GM10266 (cell line): ENCODE results near the gene CCR7.

Experiments
- DNase-seq: peaks from one replicate; pipeline ENCODE4 v3.0.0; 2012; ENCODE audit errors: extremely low spot score
- TF ChIP-seq, protein P1 (sequence below): IDR thresholded peaks from 2 replicates; pipeline ENCODE4 v1.5.1; 2012; ENCODE audit warnings: mild to moderate bottlenecking, low read depth; ENCODE audit not compliant: control insufficient read depth, insufficient read depth; ENCODE audit errors: missing control alignments

The CCR7 gene

DNA sequence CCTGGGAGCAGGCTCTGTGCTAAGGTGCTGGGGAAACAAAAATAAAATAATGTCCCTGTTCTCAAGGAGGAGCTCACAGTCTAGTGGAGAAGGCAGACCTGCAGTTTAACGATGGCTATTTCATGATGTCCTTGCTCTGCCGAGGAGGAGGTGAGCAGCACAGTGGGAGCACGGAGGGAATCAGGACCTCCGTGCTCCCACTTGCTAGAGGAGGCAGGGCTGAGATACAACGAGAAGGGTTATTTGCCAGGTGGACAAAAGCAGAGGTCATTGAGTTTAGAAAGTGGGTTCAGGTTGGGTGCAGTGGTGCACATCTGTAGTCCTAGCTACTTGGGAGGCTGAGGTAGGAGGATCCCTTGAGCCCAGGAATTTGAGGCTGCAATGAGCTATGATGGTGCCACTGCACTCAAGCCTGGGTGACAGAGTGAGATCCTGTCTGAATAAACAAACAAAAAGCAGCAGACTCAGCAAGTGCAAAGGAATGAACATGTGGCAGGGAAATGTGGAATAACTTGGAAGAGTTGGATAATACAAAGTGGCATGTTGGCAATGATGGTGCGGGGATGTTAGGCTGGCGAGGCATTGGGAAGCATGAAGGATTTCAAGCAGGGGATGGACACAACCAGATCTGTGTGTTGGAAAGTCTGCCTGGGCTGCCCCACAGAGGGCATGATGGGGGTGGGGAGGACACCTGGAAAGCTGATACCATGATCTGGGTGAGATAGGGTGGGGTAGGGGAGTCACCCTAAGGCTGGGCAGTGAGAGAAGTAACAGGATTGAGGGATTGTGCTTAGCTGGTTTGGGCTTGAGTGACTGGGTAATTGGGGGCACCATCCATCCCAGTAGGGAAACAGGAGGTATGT, 51.0 kb downstream of the CCR7 start:
- TF ChIP-seq, protein P1, sequence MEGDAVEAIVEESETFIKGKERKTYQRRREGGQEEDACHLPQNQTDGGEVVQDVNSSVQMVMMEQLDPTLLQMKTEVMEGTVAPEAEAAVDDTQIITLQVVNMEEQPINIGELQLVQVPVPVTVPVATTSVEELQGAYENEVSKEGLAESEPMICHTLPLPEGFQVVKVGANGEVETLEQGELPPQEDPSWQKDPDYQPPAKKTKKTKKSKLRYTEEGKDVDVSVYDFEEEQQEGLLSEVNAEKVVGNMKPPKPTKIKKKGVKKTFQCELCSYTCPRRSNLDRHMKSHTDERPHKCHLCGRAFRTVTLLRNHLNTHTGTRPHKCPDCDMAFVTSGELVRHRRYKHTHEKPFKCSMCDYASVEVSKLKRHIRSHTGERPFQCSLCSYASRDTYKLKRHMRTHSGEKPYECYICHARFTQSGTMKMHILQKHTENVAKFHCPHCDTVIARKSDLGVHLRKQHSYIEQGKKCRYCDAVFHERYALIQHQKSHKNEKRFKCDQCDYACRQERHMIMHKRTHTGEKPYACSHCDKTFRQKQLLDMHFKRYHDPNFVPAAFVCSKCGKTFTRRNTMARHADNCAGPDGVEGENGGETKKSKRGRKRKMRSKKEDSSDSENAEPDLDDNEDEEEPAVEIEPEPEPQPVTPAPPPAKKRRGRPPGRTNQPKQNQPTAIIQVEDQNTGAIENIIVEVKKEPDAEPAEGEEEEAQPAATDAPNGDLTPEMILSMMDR = no peak
- DNase-seq = no peak

DNA sequence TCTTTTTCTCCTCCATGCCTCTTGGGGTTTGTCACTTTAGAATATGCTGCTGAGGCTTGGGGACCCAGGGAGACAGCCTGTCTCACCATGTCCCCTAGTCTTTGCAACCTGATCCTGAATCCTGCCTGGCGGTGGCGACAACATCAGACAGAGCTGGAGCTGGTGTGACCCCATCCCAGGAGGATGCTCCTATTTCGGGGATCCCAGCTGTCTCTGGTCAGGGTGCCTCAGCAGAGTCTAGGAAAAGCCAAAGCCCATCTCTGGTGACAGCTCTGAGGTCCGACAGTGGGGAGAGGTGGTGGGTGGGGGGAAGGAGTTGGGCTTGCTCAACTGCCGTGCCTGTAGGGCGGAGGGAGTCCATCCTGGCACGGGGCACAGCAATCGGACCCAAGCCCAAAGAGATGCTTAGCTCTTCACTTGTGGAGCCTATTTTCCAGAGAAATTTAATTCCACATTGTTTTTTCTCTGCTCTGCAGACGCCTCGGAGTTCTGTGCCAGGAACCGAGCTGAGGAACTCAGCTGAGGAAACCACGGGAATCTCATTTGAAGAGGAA, 53.5 kb downstream of the CCR7 start:
- TF ChIP-seq, protein P1 = no peak
- no peak for DNase-seq

DNA sequence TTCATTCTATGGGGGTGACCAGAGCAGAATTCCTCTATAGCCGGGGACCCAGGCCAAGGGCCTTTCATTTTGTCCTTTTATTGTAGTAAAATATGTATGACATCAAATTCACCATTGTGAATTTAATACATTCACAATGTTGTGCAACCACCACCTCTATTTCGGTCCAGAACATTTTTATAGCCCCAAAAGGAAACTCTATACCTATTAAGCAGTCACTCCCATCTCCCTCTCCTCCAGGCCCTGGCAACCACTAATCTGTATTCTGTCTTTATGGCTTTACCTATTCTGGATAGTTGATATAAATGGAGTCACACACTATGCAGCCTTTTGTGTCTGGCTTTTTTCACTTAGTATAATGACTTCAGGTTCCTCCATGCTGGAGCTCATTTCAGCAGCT, 54.1 kb downstream of the CCR7 start:
- no peak for DNase-seq
- TF ChIP-seq, protein P1 = no peak

DNA sequence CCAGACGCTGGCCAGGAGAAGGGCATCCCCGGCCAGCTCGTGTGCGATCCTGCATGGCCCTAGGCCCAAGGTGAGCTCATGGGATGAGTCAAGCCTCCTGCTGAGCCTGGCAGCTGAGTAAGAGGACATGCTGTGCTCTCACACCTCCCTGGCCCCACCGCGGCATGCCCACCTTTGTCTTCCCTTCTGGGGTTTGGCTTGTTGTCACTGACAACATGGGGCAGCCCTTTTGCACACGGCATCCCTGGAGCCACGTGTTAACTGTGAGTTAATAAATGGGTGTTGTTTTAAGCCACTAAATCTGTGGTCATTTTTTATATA, 55.0 kb downstream of the CCR7 start:
- DNase-seq = no peak
- TF ChIP-seq, protein P1 = no peak

DNA sequence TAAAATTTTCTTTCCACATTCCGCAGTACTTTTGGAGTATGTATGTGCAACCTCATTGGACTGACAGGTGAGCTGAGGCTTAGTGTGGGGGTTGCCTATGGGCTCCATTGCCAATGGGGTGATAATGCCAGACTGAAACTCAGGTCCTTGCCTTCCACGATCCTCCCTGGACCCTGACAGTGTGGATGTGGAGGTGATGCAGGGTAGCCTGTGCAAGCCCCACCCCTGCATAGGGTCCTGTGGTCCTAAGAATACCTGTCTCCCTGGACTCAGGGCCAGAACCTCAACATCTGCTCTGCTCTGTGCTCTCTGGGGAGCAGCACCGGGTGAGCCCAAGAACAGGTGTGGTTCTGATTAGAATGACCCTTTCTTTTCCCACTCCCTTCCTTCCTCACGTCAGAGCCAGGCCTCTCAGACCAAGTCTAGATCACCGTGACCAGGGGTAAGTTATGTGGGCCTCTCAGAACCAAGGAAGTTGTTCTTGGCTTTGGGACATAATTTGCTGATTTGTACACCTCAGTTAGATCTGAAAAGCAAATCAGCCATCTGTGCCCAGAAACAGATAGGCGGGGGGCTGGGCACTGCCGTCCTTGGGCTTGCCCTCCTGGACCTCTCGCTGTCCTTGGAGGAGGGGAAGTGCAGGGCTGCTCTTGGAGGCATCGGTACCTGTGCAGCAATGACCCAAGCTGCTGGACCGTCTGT, 55.5 kb downstream of the CCR7 start:
- TF ChIP-seq, protein P1 = no peak
- DNase-seq = no peak

DNA sequence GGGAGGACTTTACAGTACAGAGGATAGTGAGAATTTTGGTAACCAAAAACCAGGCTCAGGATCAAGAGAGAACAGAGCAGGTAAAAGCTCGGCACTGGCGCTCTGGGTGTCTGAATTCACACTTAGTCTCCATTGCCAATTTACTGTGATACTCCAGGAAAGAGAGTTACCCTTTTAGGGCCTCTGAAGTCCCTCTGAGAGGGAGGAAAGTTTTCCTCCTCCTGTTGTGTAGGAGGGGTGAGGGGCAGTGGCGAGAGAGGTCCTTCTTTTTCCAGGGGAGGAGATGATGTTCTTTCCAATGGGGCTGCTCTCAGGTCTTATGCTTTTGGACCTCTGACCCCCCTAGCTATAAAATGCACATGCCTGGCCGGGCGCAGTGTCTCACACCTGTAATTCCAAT, 58.5 kb downstream of the CCR7 start:
- DNase-seq = no peak
- TF ChIP-seq, protein P1 = no peak
